ENCODE measurements around the gene ARHGAP18. TPM values are rescaled to one million over a fixed set of nuclear protein-coding genes. Genes with fewer than 3 reads are reported as not detected.

Gene ARHGAP18
- total RNA-seq, 1 donor from 2014 or later: 7.9 TPM

- Mint-ChIP-seq H3K27ac (ENCODE audit: unreplicated experiment) (no peak overlapping the region), H3K4me1 (ENCODE audit: low read depth, unreplicated experiment) (peaks cover 16% of the 10 kb centered on the region), H3K36me3 (ENCODE audit: unreplicated experiment) (no peaks in the 10 kb centered on the region), H3K4me3 (ENCODE audit: unreplicated experiment) (no peak overlapping the region), H3K9me3 (ENCODE audit: unreplicated experiment) (no peaks in the 10 kb centered on the region), H3K27me3 (ENCODE audit: unreplicated experiment) (no peaks in the 10 kb centered on the region)
- DNase-seq: no peak
- no peak for TF ChIP-seq CTCF (IDR thresholded peaks at IDR 0.05; ENCODE audit: partially characterized antibody, unreplicated experiment)
Observed at GRCh38 chr6:129678463-129678862, 31.5 kb downstream of the ARHGAP18 start.

GRCh38 chr6:129677620-129678325 is 32.2 kb downstream of the ARHGAP18 start:
- Mint-ChIP-seq H3K4me3 (ENCODE audit: unreplicated experiment) (no peak overlapping the region), H3K4me1 (ENCODE audit: low read depth, unreplicated experiment) (peaks cover 16% of the 10 kb centered on the region), H3K27me3 (ENCODE audit: unreplicated experiment) (no peaks in the 10 kb centered on the region), H3K36me3 (ENCODE audit: unreplicated experiment) (no peaks in the 10 kb centered on the region), H3K9me3 (ENCODE audit: unreplicated experiment) (no peaks in the 10 kb centered on the region), H3K27ac (ENCODE audit: unreplicated experiment) (no peak overlapping the region)
- TF ChIP-seq CTCF (IDR thresholded peaks at IDR 0.05; ENCODE audit: partially characterized antibody, unreplicated experiment): no peak
- no peak for DNase-seq

GRCh38 chr6:129675669-129676472 is 34.1 kb downstream of the ARHGAP18 start:
- Mint-ChIP-seq H3K27ac (ENCODE audit: unreplicated experiment) (no peak overlapping the region), H3K4me3 (ENCODE audit: unreplicated experiment) (no peak overlapping the region), H3K9me3 (ENCODE audit: unreplicated experiment) (peaks cover 2% of the 10 kb centered on the region), H3K4me1 (ENCODE audit: low read depth, unreplicated experiment) (peaks cover 16% of the 10 kb centered on the region), H3K27me3 (ENCODE audit: unreplicated experiment) (no peaks in the 10 kb centered on the region), H3K36me3 (ENCODE audit: unreplicated experiment) (no peaks in the 10 kb centered on the region)
- TF ChIP-seq CTCF (IDR thresholded peaks at IDR 0.05; ENCODE audit: partially characterized antibody, unreplicated experiment): no peak
- no peak for DNase-seq

GRCh38 chr6:129673748-129674147 is 36.2 kb downstream of the ARHGAP18 start:
- no peak for TF ChIP-seq CTCF (IDR thresholded peaks at IDR 0.05; ENCODE audit: partially characterized antibody, unreplicated experiment)
- Mint-ChIP-seq H3K4me3 (ENCODE audit: unreplicated experiment) (no peak overlapping the region), H3K36me3 (ENCODE audit: unreplicated experiment) (no peaks in the 10 kb centered on the region), H3K9me3 (ENCODE audit: unreplicated experiment) (peaks cover 2% of the 10 kb centered on the region), H3K27ac (ENCODE audit: unreplicated experiment) (no peak overlapping the region), H3K27me3 (ENCODE audit: unreplicated experiment) (no peaks in the 10 kb centered on the region), H3K4me1 (ENCODE audit: low read depth, unreplicated experiment) (peaks cover 12% of the 10 kb centered on the region)
- no peak for DNase-seq
